ENCODE data around the gene MYO1D.
"Not testable (repeated sequence)": the region's sequence is repeated elsewhere in the genome, so short reads cannot be mapped to it uniquely, and the experiment has no call there.

Gene MYO1D

DNA sequence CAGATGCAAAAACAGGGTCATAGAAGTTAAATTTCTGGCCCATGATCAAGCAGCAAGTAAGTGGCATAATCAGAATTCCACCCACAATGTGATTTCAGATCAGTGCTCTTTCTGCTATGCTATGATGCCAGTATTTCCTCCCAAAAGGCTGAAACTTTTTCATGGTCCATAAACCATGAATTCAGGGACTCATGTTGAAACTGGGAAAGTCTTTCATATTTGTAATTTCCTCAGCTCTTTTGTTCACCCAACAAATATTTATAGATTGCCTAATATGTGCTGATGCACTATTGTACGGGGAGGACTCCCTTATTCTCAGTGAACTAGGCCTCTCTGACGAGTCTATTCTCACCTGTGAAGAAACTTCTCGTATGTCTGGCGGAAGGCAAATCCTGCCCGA lies 156.3 kb downstream of the MYO1D start:
- DNase-seq (ENCODE audit: low read depth, low spot score) = no peak
- H3K4me3 ChIP-seq (ENCODE audit: low read depth, low read length) = no peak overlapping the region
- TF ChIP-seq, protein P1, sequence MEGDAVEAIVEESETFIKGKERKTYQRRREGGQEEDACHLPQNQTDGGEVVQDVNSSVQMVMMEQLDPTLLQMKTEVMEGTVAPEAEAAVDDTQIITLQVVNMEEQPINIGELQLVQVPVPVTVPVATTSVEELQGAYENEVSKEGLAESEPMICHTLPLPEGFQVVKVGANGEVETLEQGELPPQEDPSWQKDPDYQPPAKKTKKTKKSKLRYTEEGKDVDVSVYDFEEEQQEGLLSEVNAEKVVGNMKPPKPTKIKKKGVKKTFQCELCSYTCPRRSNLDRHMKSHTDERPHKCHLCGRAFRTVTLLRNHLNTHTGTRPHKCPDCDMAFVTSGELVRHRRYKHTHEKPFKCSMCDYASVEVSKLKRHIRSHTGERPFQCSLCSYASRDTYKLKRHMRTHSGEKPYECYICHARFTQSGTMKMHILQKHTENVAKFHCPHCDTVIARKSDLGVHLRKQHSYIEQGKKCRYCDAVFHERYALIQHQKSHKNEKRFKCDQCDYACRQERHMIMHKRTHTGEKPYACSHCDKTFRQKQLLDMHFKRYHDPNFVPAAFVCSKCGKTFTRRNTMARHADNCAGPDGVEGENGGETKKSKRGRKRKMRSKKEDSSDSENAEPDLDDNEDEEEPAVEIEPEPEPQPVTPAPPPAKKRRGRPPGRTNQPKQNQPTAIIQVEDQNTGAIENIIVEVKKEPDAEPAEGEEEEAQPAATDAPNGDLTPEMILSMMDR (IDR thresholded peaks at IDR 0.05; ENCODE audit: low read depth, low read length) = no peak
- in situ Hi-C loops (cut with HindIII; ENCODE audit: low sequenced_read_pairs) = no loop called here

DNA sequence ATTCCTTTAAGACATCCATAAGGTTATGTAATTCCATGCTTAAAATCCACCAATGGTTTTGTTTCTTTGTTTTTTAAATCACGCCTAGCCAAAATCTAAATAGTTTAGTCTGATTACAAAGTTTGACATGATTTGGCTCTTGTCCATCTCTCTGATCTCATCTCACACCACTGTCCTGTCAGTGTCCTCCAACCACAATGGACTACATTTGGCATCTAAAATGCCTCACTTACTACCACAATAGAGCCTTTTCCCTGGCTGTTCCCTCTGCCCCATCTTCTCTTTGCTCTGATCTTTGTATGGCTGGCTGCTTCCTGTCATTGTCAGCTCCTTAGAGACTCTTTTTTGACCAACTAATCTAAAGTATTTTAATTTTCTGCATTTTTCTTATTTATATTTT lies 157.2 kb downstream of the MYO1D start:
- H3K4me3 ChIP-seq (ENCODE audit: low read depth, low read length) = no peak overlapping the region
- TF ChIP-seq, protein P1 (IDR thresholded peaks at IDR 0.05; ENCODE audit: low read depth, low read length) = no peak
- in situ Hi-C loops (cut with HindIII; ENCODE audit: low sequenced_read_pairs) = no loop called here
- no peak for DNase-seq (ENCODE audit: low read depth, low spot score)

DNA sequence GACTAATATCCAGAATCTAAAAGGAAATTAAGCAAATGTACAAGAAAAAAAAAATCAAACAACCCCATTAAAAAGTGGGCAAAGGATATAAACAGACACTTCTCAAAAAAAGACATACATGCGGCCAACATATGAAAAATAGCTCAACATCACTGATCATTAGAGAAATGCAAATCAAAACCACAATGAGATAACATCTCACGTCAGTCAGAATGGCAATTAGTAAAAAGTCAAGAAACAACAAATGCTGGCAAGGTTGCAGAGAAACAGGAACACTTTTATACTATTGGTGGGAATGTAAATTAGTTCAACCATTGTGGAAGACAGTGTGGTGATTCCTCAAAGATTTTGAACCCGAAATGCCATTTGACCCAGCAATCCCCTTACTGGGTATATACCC lies 162.0 kb downstream of the MYO1D start:
- in situ Hi-C loops (cut with HindIII; ENCODE audit: low sequenced_read_pairs); H3K4me3 ChIP-seq (ENCODE audit: low read depth, low read length); DNase-seq (ENCODE audit: low read depth, low spot score): not testable (repeated sequence)

DNA sequence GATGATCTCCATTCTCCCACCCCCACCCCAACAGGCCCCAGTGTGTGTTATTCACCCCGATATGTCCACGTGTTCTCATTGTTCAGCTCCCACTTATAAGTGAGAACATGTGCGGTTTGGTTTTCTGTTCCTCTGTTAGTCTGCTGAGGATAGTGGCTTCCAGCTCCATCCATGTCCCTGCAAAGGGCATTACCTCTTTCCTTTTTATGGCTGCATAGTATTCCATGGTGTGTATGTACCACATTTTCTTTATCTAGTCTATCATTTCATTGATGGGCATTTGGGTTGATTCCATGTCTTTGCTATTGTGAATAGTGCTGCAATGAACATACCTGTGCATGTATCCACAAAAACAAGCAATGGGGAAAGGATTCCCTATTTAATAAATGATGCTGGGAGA lies 162.7 kb downstream of the MYO1D start:
- DNase-seq (ENCODE audit: low read depth, low spot score); in situ Hi-C loops (cut with HindIII; ENCODE audit: low sequenced_read_pairs); H3K4me3 ChIP-seq (ENCODE audit: low read depth, low read length): not testable (repeated sequence)

DNA sequence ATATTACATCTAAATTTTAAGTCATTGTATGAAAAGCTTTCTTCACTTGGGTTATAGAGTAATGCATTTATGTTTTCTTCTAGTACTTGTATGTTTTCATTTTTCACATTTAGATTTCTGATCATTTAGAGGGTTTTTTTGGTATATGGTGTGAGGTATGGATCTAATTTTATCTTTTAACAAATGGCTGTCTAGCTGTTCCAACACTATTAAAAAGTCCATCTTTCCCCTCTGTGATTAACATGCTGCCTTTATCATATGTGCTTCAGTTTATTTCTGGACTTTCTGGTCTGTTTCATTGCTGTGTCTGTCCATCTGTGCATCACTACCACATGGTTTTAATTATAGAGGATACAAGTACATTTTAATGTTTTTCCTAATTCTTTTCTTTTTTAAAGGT lies 163.8 kb downstream of the MYO1D start:
- no peak for DNase-seq (ENCODE audit: low read depth, low spot score)
- in situ Hi-C loops (cut with HindIII; ENCODE audit: low sequenced_read_pairs) = no loop called here
- no peak overlapping the region for H3K4me3 ChIP-seq (ENCODE audit: low read depth, low read length)
- TF ChIP-seq, protein P1 (IDR thresholded peaks at IDR 0.05; ENCODE audit: low read depth, low read length) = no peak

DNA sequence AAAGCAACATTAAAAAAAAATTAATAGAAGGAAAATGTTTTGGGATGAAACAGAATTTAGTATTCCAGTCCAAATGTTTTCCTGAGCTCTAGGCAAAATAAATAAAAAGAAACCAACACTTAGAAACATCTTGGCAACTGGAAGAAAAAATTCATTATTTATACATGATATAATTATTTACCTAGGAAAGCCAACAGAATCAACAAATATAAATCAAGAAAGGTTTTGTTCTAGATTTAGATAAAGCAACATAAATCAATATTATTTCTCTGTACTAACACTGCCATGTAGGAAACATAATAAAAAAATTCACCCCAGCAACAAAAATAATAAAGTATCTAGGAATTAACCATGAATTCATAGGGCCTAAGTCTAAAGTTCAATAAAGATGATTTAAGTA lies 167.4 kb downstream of the MYO1D start:
- no peak overlapping the region for H3K4me3 ChIP-seq (ENCODE audit: low read depth, low read length)
- no peak for DNase-seq (ENCODE audit: low read depth, low spot score)
- TF ChIP-seq, protein P1 (IDR thresholded peaks at IDR 0.05; ENCODE audit: low read depth, low read length) = no peak
- in situ Hi-C loops (cut with HindIII; ENCODE audit: low sequenced_read_pairs) = no loop called here

DNA sequence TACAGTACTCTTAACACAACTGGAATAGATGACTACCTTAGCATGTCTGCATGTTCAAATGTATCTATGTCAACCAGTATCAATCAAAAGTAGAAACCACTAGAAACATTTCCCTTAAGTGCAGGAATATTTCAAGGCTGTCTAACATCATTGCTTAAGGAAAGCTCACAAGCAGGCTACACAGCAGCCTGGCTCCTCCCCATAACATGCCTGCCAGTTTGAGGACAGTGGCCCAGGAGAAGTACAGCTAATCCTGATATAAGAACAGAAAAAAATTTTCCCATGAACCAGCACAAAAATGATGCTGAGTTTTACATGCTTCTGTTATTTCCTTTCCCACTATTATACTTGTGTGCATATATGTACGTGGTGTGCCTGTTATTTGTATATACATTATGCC lies 175.1 kb downstream of the MYO1D start:
- TF ChIP-seq, protein P1 (IDR thresholded peaks at IDR 0.05; ENCODE audit: low read depth, low read length) = no peak
- DNase-seq (ENCODE audit: low read depth, low spot score) = no peak
- in situ Hi-C loops (cut with HindIII; ENCODE audit: low sequenced_read_pairs) = no loop called here
- no peak overlapping the region for H3K4me3 ChIP-seq (ENCODE audit: low read depth, low read length)

DNA sequence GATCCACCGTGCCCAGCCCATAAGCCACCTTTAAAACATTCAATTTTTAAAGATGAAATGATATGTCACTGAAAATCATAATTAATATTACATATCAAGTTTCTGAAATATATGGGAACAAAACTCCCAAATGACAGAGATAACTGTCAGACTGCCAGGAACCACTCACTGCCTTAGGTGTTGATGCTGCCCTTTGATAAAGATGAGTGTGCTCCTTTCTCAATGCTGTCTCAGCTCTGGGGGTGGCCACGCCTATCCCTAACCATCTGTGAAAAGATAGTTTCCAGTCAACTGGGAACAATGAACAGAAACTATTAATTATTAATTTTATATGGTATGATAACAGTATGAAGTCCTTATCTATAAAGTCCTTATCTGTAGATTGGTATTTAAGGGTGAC lies 177.7 kb downstream of the MYO1D start:
- in situ Hi-C loops (cut with HindIII; ENCODE audit: low sequenced_read_pairs) = no loop called here
- TF ChIP-seq, protein P1 (IDR thresholded peaks at IDR 0.05; ENCODE audit: low read depth, low read length) = no peak
- H3K4me3 ChIP-seq (ENCODE audit: low read depth, low read length) = no peak overlapping the region
- no peak for DNase-seq (ENCODE audit: low read depth, low spot score)

Data from astrocyte of the spinal cord (primary cell).